Lung (tissue), 12 donors: ENCODE results near the gene NSUN7. TPM values are rescaled to one million over a fixed set of nuclear protein-coding genes. Genes with fewer than 3 reads are reported as not detected.

ENCODE experiments used
- ATAC-seq: fragments of 200-7000 bp; cut with Tn5 transposase; one replicate; pipeline ENCODE4 v1.9.1; 2020; ENCODE audit warnings: moderate number of reproducible peaks; ENCODE audit not compliant: insufficient read depth, low FRiP score
- DNase-seq, 3 donors: peaks; one replicate each; pipeline ENCODE4 v3.0.0-alpha.2; 2013 to 2017
- H3K27ac ChIP-seq, 2 donors: one replicate each; pipeline ENCODE4 v1.5.1; 2013; ENCODE audit warnings: mild to moderate bottlenecking in 2 of 2, moderate library complexity in 2 of 2, control low read depth in 1 of 2, inconsistent platforms in 1 of 2, low read depth in 1 of 2, low read length in 1 of 2
- H3K27me3 ChIP-seq, 3 donors: one replicate each; pipeline ENCODE4 v1.5.1; 2013; ENCODE audit warnings: low read length in 2 of 3; ENCODE audit not compliant: control insufficient read depth in 3 of 3, insufficient read depth in 3 of 3
- H3K36me3 ChIP-seq, 4 donors: one replicate each; pipeline ENCODE4 v1.5.1; 2013; ENCODE audit warnings: low read length in 4 of 4, mild to moderate bottlenecking in 1 of 4, moderate library complexity in 1 of 4; ENCODE audit not compliant: control insufficient read depth in 4 of 4, insufficient read depth in 4 of 4
- H3K4me1 ChIP-seq, 5 donors: one replicate each; pipeline ENCODE4 v1.5.1; 2013; ENCODE audit warnings: low read length in 5 of 5, mild to moderate bottlenecking in 2 of 5, moderate library complexity in 1 of 5; ENCODE audit not compliant: control insufficient read depth in 5 of 5, insufficient read depth in 5 of 5
- H3K4me3 ChIP-seq: one replicate; pipeline ENCODE4 v1.5.1; 2013; ENCODE audit warnings: mild to moderate bottlenecking, control low read depth, moderate library complexity
- H3K9ac ChIP-seq, 2 donors: one replicate each; pipeline ENCODE4 v1.5.1; 2013; ENCODE audit warnings: low read length in 2 of 2, control low read depth in 1 of 2; ENCODE audit not compliant: insufficient read depth in 1 of 2
- H3K9me3 ChIP-seq, 4 donors: one replicate each; pipeline ENCODE4 v1.5.1; 2013; ENCODE audit warnings: low read length in 3 of 4, mild to moderate bottlenecking in 1 of 4, moderate library complexity in 1 of 4; ENCODE audit not compliant: control insufficient read depth in 4 of 4, insufficient read depth in 3 of 4
- WGBS, 2 donors: extraction: QIAGEN DNeasy Blood & Tissue Kit; methylation state at CpG; one replicate each; pipeline ENCODE4 v1.1.7; 2013; 5-methylcytosine and 5-hydroxymethylcytosine counted together
- polyA plus RNA-seq, 2 donors: library from polyadenylated mRNA; stranded (reverse); fragments of 200-250 nt; gene quantifications; one replicate each; pipeline ENCODE4 v1.2.1, GENCODE V29; 2013
- total RNA-seq, 2 donors: library from RNA; depleted of rRNA in 1 of 2; stranded (reverse); fragments of >200 nt in 1 of 2; gene quantifications; one replicate each; pipeline ENCODE4 v1.2.1, GENCODE V29; 2014 to 2021
- TF ChIP-seq, protein P1 (sequence below): IDR thresholded peaks from 2 replicates; pipeline ENCODE4 v1.5.1; 2012; ENCODE audit warnings: mild to moderate bottlenecking; ENCODE audit errors: control extremely low read depth, extremely low read depth
- donor health status: control.
- donor health status: control.
- donor health status: Bipolar disorder and iron deficiency.
- donor health status: healthy.
- donor health status: DM: yes; HTN: yes; CAD: no.

The NSUN7 gene
- total and polyA plus RNA-seq, 4 donors, result 6.5 to 20.5 (median 11.2) TPM

DNA sequence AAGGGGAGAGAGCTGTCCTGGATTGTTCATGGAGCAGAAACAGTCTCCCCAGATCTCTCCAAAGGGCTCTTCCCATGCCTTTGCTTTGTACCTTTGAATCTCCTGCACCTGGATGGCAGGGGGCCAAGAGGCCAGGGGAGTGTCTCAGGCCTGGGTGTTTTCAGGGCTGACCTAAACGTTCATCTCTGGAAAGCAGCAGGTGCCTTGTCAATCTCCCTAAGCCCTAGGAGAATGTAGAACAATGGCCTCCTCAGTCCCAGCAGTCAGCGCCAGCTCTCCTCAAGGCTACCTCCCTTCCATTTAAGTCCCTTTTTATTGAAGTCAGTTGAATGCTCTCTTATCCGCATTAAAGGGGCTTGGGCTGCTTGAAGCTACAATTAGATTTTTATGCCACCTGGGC lies 31.2 kb upstream of the NSUN7 start:
- H3K9me3 ChIP-seq, result no peaks in the 10 kb centered on the region
- no peaks in the 10 kb centered on the region for H3K27me3 ChIP-seq
- no peaks in the 10 kb centered on the region for H3K4me1 ChIP-seq
- ATAC-seq (no peak), DNase-seq (no peak)
- 70 to 92% methylated on average over 3 of the region's 3 CpGs for WGBS, 2 donors
- TF ChIP-seq, protein P1, sequence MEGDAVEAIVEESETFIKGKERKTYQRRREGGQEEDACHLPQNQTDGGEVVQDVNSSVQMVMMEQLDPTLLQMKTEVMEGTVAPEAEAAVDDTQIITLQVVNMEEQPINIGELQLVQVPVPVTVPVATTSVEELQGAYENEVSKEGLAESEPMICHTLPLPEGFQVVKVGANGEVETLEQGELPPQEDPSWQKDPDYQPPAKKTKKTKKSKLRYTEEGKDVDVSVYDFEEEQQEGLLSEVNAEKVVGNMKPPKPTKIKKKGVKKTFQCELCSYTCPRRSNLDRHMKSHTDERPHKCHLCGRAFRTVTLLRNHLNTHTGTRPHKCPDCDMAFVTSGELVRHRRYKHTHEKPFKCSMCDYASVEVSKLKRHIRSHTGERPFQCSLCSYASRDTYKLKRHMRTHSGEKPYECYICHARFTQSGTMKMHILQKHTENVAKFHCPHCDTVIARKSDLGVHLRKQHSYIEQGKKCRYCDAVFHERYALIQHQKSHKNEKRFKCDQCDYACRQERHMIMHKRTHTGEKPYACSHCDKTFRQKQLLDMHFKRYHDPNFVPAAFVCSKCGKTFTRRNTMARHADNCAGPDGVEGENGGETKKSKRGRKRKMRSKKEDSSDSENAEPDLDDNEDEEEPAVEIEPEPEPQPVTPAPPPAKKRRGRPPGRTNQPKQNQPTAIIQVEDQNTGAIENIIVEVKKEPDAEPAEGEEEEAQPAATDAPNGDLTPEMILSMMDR, result no peak
- peak overlapping the region in 1 of 2 donors; percentile 3 for H3K27ac ChIP-seq
- no peaks in the 10 kb centered on the region for H3K36me3 ChIP-seq
- no peak overlapping the region for H3K4me3 ChIP-seq
- H3K9ac ChIP-seq, result no peak overlapping the region

DNA sequence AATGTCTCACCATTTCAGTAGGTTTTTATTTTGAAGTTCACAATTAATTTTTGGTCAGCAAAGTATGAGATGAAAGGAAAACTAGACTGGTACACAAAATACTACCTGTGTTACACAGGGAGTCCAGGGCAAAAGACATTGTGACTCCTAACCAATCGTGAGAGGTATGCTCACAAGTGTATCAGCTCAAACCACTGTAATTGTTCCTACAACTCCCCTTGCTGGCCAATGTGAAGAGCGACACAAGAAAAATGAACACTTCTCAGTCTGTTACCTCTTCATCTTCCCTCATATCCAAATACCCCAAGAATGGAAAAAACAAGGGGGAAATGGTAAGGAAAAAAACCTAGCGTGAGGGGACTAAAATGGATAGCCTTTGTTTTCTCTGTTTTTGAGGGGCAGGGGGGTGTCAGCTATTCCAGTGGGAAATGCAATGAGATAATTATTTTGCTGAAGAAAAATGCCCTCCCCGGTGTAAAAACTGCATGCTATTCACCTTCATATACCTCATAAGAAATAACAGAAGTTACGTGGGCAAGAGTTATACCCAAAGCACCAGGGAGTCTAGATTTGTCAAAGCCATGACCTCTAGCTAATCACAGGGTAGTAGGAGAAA lies 30.6 kb upstream of the NSUN7 start:
- Histone ChIP-seq H3K9me3 (no peaks in the 10 kb centered on the region), H3K27me3 (no peaks in the 10 kb centered on the region), H3K4me3 (no peak overlapping the region), H3K9ac (no peak overlapping the region), H3K27ac (no peak overlapping the region), H3K4me1 (no peaks in the 10 kb centered on the region), H3K36me3 (no peaks in the 10 kb centered on the region)
- DNase-seq (peak in 2 of 3 donors; percentile 53 to 70), ATAC-seq (no peak)
- 50 to 59% methylated on average over 5 of the region's 5 CpGs for WGBS, 2 donors
- TF ChIP-seq, protein P1, result peak; percentile 13

DNA sequence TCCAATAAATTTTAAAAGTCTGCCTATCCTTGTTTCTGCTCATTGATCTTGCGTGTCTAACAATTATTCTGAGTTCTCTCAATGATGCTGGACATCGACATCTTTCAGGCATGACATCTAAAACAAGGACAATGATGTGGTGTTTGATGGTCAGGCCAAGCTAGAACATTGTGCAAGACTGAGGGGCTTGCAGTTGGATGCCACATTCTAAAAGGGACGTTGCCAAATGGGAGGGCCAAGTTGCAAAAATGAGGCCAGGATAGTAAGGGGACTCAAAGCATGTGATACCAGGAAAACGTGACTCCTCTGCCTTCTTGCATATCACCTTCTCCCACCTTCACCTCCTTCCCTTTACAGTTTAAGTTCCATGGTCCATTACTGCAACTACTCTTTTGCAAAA lies 29.4 kb upstream of the NSUN7 start:
- DNase-seq (no peak), ATAC-seq (no peak)
- WGBS, 2 donors, result 55 to 70% methylated on average over 4 of the region's 4 CpGs
- Histone ChIP-seq H3K4me3 (no peak overlapping the region), H3K27ac (no peak overlapping the region), H3K36me3 (no peaks in the 10 kb centered on the region), H3K9ac (no peak overlapping the region), H3K9me3 (no peaks in the 10 kb centered on the region), H3K4me1 (no peaks in the 10 kb centered on the region), H3K27me3 (no peaks in the 10 kb centered on the region)
- TF ChIP-seq, protein P1, result no peak

DNA sequence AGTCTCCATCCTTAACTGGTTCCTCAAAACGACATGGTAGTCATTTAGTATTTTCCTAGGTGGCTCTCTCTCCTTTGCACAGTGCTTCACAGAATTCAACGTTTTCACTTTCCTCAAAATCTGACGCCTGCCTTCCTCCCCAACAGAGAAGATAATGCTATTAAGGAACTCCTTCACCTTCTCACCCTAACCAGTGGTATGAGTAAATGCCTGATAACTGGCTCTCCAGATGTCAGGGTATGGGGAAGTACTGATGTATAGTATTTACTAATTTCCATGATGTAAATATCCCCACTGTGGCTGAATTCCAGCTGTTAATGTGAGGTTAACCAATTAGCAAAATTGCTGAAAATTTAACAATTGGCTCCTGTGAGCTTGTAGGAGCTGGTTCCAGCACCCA lies 28.8 kb upstream of the NSUN7 start:
- no peaks in the 10 kb centered on the region for H3K27me3 ChIP-seq
- 5 to 32% methylated on average over 3 of the region's 3 CpGs for WGBS, 2 donors
- no peaks in the 10 kb centered on the region for H3K9me3 ChIP-seq
- no peak overlapping the region for H3K27ac ChIP-seq
- TF ChIP-seq, protein P1, result no peak
- no peaks in the 10 kb centered on the region for H3K36me3 ChIP-seq
- no peaks in the 10 kb centered on the region for H3K4me1 ChIP-seq
- no peak for ATAC-seq
- DNase-seq, result no peak
- no peak overlapping the region for H3K4me3 ChIP-seq
- no peak overlapping the region for H3K9ac ChIP-seq
